ENCODE measurements around the gene PRDM15.

DNA sequence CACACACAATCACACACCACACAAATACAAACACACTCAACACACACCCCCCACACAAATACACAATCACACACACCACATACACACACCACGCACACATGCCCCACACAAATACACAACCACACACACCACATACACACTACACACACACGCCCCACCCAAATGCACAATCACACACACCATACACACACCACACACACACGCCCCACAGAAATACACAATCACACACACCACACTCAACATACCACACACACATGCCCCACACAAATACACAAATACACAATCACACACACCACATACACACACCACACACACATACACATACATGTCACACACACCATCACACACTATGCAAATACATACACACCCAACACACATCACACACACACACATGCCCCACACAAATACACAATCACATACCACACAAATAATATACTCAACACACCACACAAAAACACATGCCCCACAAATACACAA is 50.2 kb downstream of the PRDM15 start:
- TF ChIP-seq, protein P1, sequence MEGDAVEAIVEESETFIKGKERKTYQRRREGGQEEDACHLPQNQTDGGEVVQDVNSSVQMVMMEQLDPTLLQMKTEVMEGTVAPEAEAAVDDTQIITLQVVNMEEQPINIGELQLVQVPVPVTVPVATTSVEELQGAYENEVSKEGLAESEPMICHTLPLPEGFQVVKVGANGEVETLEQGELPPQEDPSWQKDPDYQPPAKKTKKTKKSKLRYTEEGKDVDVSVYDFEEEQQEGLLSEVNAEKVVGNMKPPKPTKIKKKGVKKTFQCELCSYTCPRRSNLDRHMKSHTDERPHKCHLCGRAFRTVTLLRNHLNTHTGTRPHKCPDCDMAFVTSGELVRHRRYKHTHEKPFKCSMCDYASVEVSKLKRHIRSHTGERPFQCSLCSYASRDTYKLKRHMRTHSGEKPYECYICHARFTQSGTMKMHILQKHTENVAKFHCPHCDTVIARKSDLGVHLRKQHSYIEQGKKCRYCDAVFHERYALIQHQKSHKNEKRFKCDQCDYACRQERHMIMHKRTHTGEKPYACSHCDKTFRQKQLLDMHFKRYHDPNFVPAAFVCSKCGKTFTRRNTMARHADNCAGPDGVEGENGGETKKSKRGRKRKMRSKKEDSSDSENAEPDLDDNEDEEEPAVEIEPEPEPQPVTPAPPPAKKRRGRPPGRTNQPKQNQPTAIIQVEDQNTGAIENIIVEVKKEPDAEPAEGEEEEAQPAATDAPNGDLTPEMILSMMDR (IDR thresholded peaks at IDR 0.05) = no peak
- TF ChIP-seq POLR2A (IDR thresholded peaks at IDR 0.05) = no peak

All from esophagus squamous epithelium (tissue), 4 donors.